HG02884 (cell line): Measurements from ENCODE around the gene BRINP1.

ENCODE experiments used
- ATAC-seq: cut with Tn5 transposase; IDR thresholded peaks from one replicate; pipeline ENCODE4 v1.9.1; 2021; ENCODE audit warnings: mild to moderate bottlenecking, moderate library complexity; ENCODE audit not compliant: unreplicated experiment

The BRINP1 gene

GRCh38 chr9:119282476-119283077 lies 86.7 kb downstream of the BRINP1 start:
- ATAC-seq = no peak

GRCh38 chr9:119280740-119281485 lies 88.3 kb downstream of the BRINP1 start:
- ATAC-seq = no peak

GRCh38 chr9:119278171-119278570 lies 91.1 kb downstream of the BRINP1 start:
- ATAC-seq = no peak

- no peak for ATAC-seq
Measured at GRCh38 chr9:119273984-119274665, 95.1 kb downstream of the BRINP1 start.

- no peak for ATAC-seq
Measured at GRCh38 chr9:119273325-119273904, 95.8 kb downstream of the BRINP1 start.

- ATAC-seq = no peak
Measured at GRCh38 chr9:119272500-119273211, 96.6 kb downstream of the BRINP1 start.

GRCh38 chr9:119268985-119269384 lies 100.2 kb downstream of the BRINP1 start:
- no peak for ATAC-seq

- no peak for ATAC-seq
Measured at GRCh38 chr9:119264165-119264564, 105.1 kb downstream of the BRINP1 start.

GRCh38 chr9:119257592-119257991 lies 111.6 kb downstream of the BRINP1 start:
- no peak for ATAC-seq

- ATAC-seq = no peak
Measured at GRCh38 chr9:119255116-119255515, 114.1 kb downstream of the BRINP1 start.

GRCh38 chr9:119252671-119253299 lies 116.5 kb downstream of the BRINP1 start:
- no peak for ATAC-seq

GRCh38 chr9:119251936-119252335 lies 117.3 kb downstream of the BRINP1 start:
- ATAC-seq = no peak

- ATAC-seq = no peak
Measured at GRCh38 chr9:119250730-119251129, 118.5 kb downstream of the BRINP1 start.

- ATAC-seq = no peak
Measured at GRCh38 chr9:119240546-119240945, 128.7 kb downstream of the BRINP1 start.

- no peak for ATAC-seq
Measured at GRCh38 chr9:119234636-119235035, 134.6 kb downstream of the BRINP1 start.

- no peak for ATAC-seq
Measured at GRCh38 chr9:119227422-119227821, 141.8 kb downstream of the BRINP1 start.

- no peak for ATAC-seq
Measured at GRCh38 chr9:119224431-119224830, 144.8 kb downstream of the BRINP1 start.

- no peak for ATAC-seq
Measured at GRCh38 chr9:119221276-119221675, 148.0 kb downstream of the BRINP1 start.

GRCh38 chr9:119218293-119218692 lies 150.9 kb downstream of the BRINP1 start:
- ATAC-seq = no peak

GRCh38 chr9:119216651-119217331 lies 152.4 kb downstream of the BRINP1 start:
- ATAC-seq = no peak
